Keratinocyte (primary cell): Measurements from ENCODE around the gene LRRC63. TPM values are rescaled to one million over a fixed set of nuclear protein-coding genes. Genes with fewer than 3 reads are reported as not detected.

Experiments
- DNase-seq: peaks from one replicate; pipeline ENCODE4 v3.0.0-alpha.2; 2011; ENCODE audit warnings: low read depth, missing footprints, low spot score
- FAIRE-seq: peaks from 2 replicates; lab custom pipeline; 2011; peaks lifted over from hg19 to GRCh38; lab: Jason Lieb, UNC
- H2AFZ ChIP-seq: 2 replicates; pipeline ENCODE4 v1.6.0; 2012; ENCODE audit warnings: low read length, control low read depth, inconsistent platforms; ENCODE audit not compliant: control insufficient read depth
- H3K27ac ChIP-seq: 2 replicates; pipeline ENCODE4 v1.5.1; 2011; ENCODE audit warnings: low read length; ENCODE audit not compliant: control insufficient read depth, insufficient read depth
- H3K27me3 ChIP-seq: 3 replicates; pipeline ENCODE4 v1.6.0; 2011; ENCODE audit warnings: low read length; ENCODE audit not compliant: control insufficient read depth, insufficient read depth; ENCODE audit errors: extremely low read depth
- H3K36me3 ChIP-seq, 2 experiments: 2 replicates in 1 of 2; 3 replicates in 1 of 2; pipeline ENCODE4 v1.5.1; 2011; ENCODE audit warnings: low read length in 2 of 2, mild to moderate bottlenecking in 1 of 2; ENCODE audit not compliant: control insufficient read depth in 2 of 2, insufficient read depth in 2 of 2; ENCODE audit errors: extremely low read depth in 1 of 2
- H3K4me1 ChIP-seq: 3 replicates; pipeline ENCODE4 v1.5.1; 2011; ENCODE audit warnings: low read length; ENCODE audit not compliant: control insufficient read depth, insufficient read depth; ENCODE audit errors: extremely low read depth
- H3K4me2 ChIP-seq: 3 replicates; pipeline ENCODE4 v1.6.0; 2011; ENCODE audit warnings: low read depth, low read length; ENCODE audit not compliant: control insufficient read depth, insufficient read depth; ENCODE audit errors: extremely low read depth
- H3K4me3 ChIP-seq, 3 experiments: fragments of 200-600 bp in 1 of 3; sonication (generic) in 1 of 3; 2 replicates in 2 of 3; 3 replicates in 1 of 3; pipeline ENCODE4 v1.5.1; 2011 to 2016; ENCODE audit warnings: low read length in 3 of 3, mild to moderate bottlenecking in 3 of 3, control low read depth in 2 of 3, inconsistent platforms in 1 of 3, low read depth in 1 of 3, mixed read lengths in 1 of 3, mixed run types in 1 of 3, moderate library complexity in 1 of 3; ENCODE audit not compliant: control insufficient read depth in 2 of 3, insufficient read depth in 2 of 3; ENCODE audit errors: extremely low read depth in 1 of 3
- H3K79me2 ChIP-seq: 2 replicates; pipeline ENCODE4 v1.6.0; 2012; ENCODE audit warnings: low read length; ENCODE audit not compliant: control insufficient read depth, insufficient read depth
- H3K9ac ChIP-seq: 3 replicates; pipeline ENCODE4 v1.6.0; 2011; ENCODE audit warnings: low read length; ENCODE audit not compliant: control insufficient read depth, insufficient read depth; ENCODE audit errors: extremely low read depth
- H3K9me1 ChIP-seq: 3 replicates; pipeline ENCODE4 v1.6.0; 2011; ENCODE audit warnings: low read length; ENCODE audit not compliant: control insufficient read depth, insufficient read depth; ENCODE audit errors: extremely low read depth
- H3K9me3 ChIP-seq: 2 replicates; pipeline ENCODE4 v1.5.1; 2012; ENCODE audit warnings: low read depth, low read length; ENCODE audit not compliant: control insufficient read depth
- H4K20me1 ChIP-seq: 3 replicates; pipeline ENCODE4 v1.6.0; 2011; ENCODE audit warnings: low read length; ENCODE audit not compliant: control insufficient read depth, insufficient read depth; ENCODE audit errors: extremely low read depth
- CTCF ChIP-seq, 3 experiments: IDR thresholded peaks in 1 of 3; conservative IDR thresholded peaks in 1 of 3; optimal IDR thresholded peaks in 1 of 3; 2 replicates in 2 of 3; 3 replicates in 1 of 3; pipeline versions ENCODE3 to v1.5.1; 2011; ENCODE audit warnings: low read length in 3 of 3, mild to moderate bottlenecking in 3 of 3, moderate library complexity in 2 of 3, control low read depth in 1 of 3, inconsistent platforms in 1 of 3; ENCODE audit not compliant: insufficient read depth in 2 of 3; ENCODE audit errors: extremely low read depth in 1 of 3
- EZH2 ChIP-seq: IDR thresholded peaks from one replicate; pipeline ENCODE4 v1.6.1; 2012; ENCODE audit warnings: inconsistent platforms, mild to moderate bottlenecking, low read length, moderate library complexity
- dilution Hi-C: fragments of 300-500 bp; cut with MboI; formaldehyde crosslinking; loops from one replicate; pipeline ENCODE4 v1.7.0; 2020; ENCODE audit warnings: low sequenced_read_pairs; ENCODE audit not compliant: extremely low pct_ligation_motif_present
- polyA plus RNA-seq, 5 experiments: library from polyadenylated mRNA; depleted of rRNA in 3 of 5; stranded (reverse) in 3 of 5; stranded (forward) in 1 of 5; unstranded in 1 of 5; fragments of >200 nt; gene quantifications; 1 replicate in 1 of 5; 2 replicates in 3 of 5; 3 replicates in 1 of 5; pipeline versions ENCODE4 v1.2.1 to v1.2.3, GENCODE V29; 2011 to 2012; ENCODE audit warnings: missing spikeins in 2 of 5, low read depth in 1 of 5, low replicate concordance in 1 of 5

The LRRC63 gene
- polyA plus RNA-seq, 1 donor (not counting 4 experiments of a cell fraction or from before 2014, with no cell fraction given), result not detected

DNA sequence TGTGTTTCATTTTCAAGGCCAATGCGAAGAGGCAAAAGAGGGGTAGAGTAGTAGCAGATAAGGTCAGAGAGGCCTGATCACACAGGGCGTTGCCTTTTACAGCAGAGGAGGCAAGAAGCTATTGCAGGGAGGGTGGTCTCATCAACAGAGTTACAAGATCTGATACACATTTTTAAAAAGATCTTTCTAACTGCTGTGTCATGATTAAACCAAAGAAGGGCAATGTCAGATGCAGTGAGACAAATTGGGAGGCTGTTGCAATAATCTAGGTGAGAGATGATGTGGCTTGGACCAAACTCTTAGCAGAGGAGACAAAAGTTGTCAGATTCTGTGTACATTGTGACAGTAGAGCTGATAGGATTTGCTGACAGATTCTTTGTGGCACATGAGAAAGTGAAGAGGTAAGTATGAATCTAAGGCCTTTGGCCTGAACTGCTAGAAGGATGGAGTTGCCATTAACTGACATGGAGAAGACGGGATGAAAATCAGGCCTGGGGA is 13.0 kb upstream of the LRRC63 start:
- Histone ChIP-seq H3K27me3 (no peaks in the 10 kb centered on the region), H2AFZ (no peak overlapping the region), H3K9me1 (no peaks in the 10 kb centered on the region), H3K27ac (no peak overlapping the region), H3K9me3 (no peaks in the 10 kb centered on the region), H4K20me1 (no peaks in the 10 kb centered on the region), H3K4me3 (no peak overlapping the region), H3K4me2 (no peak overlapping the region), H3K79me2 (no peaks in the 10 kb centered on the region), H3K9ac (no peak overlapping the region), H3K36me3 (no peaks in the 10 kb centered on the region), H3K4me1 (no peaks in the 10 kb centered on the region)
- no peak for DNase-seq
- dilution Hi-C loops, result no loop called here
- no peak for FAIRE-seq
- no peak for TF ChIP-seq EZH2
- no peak for TF ChIP-seq CTCF (optimal IDR thresholded peaks at IDR 0.05 in 1 of 3, IDR thresholded peaks at IDR 0.05 in 1 of 3, conservative IDR thresholded peaks at IDR 0.05 in 1 of 3; ENCODE audit: extremely low read depth in 1 of 3, insufficient read depth in 2 of 3, low read length in 3 of 3)

- Histone ChIP-seq H3K9ac (no peak overlapping the region), H3K9me3 (no peaks in the 10 kb centered on the region), H2AFZ (no peak overlapping the region), H3K27me3 (no peaks in the 10 kb centered on the region), H3K27ac (no peak overlapping the region), H3K4me2 (no peak overlapping the region), H3K4me3 (no peak overlapping the region), H4K20me1 (no peaks in the 10 kb centered on the region), H3K9me1 (no peaks in the 10 kb centered on the region), H3K4me1 (no peaks in the 10 kb centered on the region), H3K36me3 (no peaks in the 10 kb centered on the region), H3K79me2 (no peaks in the 10 kb centered on the region)
- no peak for DNase-seq
- TF ChIP-seq EZH2, result no peak
- no peak for TF ChIP-seq CTCF (optimal IDR thresholded peaks at IDR 0.05 in 1 of 3, IDR thresholded peaks at IDR 0.05 in 1 of 3, conservative IDR thresholded peaks at IDR 0.05 in 1 of 3; ENCODE audit: extremely low read depth in 1 of 3, insufficient read depth in 2 of 3, low read length in 3 of 3)
- FAIRE-seq, result no peak
- dilution Hi-C loops, result no loop called here
Measured at GRCh38 chr13:46202188-46202795, 9.4 kb upstream of the LRRC63 start.
